Measurements from ENCODE around the gene HOMER2.

Gene HOMER2

DNA sequence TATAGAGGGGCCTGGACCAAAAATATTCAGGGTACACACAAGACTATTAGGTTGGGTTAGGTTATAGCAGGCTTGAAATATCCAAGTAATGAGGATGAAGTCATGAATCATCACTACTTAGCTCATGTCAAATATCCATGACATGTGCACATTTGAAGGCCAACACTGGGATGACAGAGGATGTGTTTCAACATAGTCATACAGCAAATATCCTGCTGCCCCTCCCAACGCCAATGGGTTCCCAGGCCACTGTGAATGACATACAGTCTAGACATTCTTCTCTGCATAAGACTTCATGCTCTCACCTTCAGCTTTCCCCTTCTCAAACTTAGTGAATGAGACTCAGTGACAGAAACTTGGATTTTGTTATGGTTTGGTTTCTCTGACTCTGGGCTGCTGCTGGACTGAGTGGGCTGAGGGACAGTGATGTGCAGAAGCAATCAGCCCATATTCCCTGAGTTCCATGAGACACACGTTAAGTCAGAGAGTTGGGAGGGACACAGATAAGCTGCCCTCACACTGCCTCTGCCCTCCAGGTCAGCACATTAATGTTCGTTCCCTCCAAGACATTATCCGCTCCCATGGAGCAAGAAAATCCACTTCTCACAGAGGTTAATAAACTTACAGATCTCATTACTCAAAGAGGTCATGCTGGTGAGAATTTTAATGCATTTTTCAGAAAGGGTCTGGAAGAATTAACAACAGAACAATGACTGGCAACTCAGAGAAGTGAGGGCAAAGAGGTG lies 15.4 kb downstream of the HOMER2 start:
- no peak overlapping the region for H3K4me3 ChIP-seq (ENCODE audit: low read depth, low read length)
- peak; percentile 13 for DNase-seq (ENCODE audit: low read depth)

DNA sequence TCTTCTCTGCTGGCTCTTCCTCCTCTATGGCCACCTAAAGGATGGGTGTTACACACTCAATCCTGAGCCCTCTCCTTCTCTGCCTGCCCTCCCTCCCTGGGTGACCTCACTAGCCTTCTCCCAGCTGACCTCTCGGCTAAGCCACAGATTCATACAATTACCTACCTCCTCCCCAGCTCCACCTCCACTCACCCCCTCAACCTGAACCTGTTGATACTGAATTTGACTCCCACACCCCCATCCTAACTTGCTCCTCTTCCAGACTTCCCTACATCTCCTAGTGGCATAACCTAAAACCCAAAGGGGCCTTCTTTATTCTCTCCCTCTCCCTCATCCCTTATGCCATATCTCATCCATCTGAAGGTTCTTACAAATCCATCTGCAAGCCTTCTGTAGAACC lies 17.1 kb downstream of the HOMER2 start:
- H3K4me3 ChIP-seq (ENCODE audit: low read depth, low read length): no peak overlapping the region
- DNase-seq (ENCODE audit: low read depth): no peak

DNA sequence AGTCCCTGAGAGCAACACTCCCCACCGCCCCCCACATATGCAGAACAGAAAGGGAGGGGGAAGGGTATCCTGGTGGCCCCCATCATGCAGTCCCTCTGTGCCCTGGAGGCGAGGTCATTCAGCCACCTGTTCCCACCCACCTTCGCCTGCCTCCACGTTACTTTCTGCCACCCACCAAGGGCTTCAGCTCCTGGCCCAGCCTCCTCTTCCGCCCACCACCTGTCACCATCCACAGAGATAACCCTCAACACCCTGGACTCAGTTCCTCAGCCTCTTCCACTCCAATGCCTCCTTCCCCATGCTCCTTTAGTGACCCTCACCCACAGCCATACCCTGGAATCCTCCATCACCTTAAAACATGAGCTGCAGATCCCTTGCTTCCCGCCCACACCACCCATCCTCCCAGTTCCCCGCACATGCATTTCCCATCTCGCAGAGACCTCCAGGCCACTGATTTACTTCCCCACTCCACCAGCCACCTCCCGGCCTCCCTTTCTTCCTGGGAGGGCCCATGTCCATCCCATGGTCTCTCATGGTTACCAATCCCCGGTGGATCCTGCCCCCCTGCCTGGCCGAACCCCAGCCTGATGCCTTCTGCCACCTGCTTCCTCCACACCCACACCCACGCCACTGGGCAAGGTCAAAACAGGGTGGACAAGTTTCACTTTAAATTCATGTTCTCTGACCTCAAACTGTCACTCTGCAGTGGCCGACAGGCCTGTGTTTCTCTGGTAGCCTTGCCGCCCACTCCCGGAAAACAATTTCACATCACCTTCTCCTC lies 18.2 kb downstream of the HOMER2 start:
- no peak for DNase-seq (ENCODE audit: low read depth)
- H3K4me3 ChIP-seq (ENCODE audit: low read depth, low read length): no peak overlapping the region

DNA sequence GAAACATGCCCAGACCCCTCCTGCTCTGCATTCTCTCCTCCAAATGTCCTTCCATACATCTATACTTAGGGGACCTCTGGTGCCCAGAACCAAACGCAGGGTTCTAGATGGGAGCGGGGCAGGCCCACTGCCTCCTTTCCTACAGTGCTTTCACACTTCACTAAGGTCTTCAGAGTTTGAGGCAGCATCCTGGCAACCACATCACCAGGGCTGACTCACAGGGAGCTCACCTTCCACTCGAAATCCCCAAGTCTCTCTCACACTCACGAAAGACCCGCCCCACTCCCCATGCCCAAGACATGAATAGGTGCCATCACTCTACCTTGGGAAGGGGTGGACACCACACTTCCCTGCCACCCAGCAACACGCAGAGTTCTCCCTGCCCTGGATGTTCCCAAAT lies 18.9 kb downstream of the HOMER2 start:
- H3K4me3 ChIP-seq (ENCODE audit: low read depth, low read length): no peak overlapping the region
- no peak for DNase-seq (ENCODE audit: low read depth)

DNA sequence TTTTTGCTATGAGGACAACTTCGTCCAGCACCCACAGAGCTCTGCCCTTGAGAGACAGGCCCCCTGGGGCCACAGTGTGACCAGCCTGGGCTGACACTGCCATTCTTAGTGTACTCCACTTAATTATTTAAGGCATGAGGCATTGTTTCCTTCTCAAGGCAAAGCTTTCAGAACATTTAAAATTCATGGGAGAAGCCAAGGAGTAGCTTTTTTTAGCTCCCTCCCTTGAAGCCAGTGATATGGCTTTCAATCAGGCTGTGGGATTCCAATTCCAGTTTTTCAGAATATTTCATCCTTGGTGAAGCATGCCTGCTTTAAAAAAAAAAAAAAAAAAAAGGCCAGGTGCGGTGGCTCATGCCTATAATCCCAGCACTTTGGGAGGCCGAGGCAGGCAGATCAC lies 21.3 kb downstream of the HOMER2 start:
- H3K4me3 ChIP-seq (ENCODE audit: low read depth, low read length): no peak overlapping the region

DNA sequence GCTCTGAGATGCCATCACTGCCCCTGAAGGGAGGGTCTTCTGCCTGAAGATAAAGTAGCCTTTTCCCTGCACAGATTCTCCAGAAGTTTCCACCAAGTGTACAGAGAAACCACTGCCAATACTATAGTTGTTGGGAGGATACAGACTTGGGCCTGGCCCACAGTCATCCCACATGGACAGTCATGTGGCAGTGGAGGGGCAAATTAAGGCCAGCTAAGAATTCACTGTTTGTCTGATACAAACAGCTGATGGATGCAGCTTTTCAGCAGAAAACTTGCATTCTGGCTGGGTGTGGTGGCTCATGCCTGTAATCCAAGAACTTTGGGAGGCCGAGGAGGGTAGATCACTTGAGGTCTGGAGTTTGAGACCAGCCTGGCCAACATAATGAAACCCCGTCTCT lies 22.1 kb downstream of the HOMER2 start:
- no peak overlapping the region for H3K4me3 ChIP-seq (ENCODE audit: low read depth, low read length)
- no peak for DNase-seq (ENCODE audit: low read depth)

More for the DNA sequence above, 21.3 kb downstream of the HOMER2 start:
- no peak for DNase-seq (ENCODE audit: low read depth)

DNA sequence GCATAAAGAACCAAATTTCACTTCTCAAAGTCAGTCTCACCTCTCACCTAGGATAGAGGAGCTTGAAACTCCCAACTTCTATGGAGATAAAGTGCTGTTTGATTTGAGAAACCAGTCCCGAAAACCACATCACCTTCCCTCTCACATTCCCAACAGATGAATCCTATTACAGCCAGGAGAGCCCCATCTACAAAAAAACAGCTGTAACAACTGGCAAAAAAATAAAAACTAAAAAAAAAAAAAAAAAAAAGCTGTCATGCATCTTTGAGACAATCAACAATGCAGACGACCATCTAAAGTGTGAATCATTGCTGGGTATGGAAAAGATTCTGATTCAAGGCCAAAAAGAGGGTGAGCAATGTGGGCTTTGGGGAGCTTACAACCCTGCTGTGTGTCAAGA lies 23.8 kb downstream of the HOMER2 start:
- H3K4me3 ChIP-seq (ENCODE audit: low read depth, low read length): no peak overlapping the region
- DNase-seq (ENCODE audit: low read depth): no peak

DNA sequence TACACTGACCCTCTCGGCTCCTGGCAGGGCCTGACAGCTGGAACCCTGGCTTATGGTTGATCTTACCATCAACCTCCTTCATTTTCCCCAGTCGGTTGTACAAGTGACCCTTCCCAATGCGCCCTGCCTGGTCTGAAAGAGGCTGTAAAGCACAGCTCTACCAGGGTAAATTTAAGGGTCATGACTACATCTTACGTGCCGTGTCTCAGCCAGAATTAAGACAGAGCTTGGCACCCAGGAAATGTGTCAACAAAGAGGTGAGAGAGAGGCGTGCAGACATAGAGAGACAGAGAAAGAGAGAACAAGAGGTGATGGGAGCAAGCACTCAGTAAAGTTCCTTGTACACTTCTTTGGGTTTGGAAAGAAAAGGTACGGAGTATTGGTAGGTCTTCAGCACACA lies 28.8 kb downstream of the HOMER2 start:
- no peak for DNase-seq (ENCODE audit: low read depth)
- no peak overlapping the region for H3K4me3 ChIP-seq (ENCODE audit: low read depth, low read length)

DNA sequence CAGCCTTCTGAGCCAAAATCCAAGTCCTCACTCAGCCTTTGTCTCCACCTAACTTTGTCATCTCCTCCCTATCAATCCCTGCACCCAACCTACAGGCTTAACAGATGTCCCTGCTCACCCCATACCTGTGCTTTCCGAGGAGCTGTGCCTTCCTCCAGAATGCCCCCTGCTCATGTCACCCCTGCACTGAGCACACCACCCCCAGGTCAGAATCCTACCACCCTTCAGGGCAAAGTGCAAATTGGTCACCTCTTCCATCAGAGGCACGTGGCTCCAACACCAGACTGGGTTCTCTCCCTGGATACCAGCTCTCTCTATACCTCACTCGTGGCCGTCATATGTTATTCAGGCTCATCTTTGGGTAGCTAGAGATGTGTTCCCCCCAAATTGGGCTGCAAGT lies 29.8 kb downstream of the HOMER2 start:
- H3K4me3 ChIP-seq (ENCODE audit: low read depth, low read length): no peak overlapping the region
- no peak for DNase-seq (ENCODE audit: low read depth)

DNA sequence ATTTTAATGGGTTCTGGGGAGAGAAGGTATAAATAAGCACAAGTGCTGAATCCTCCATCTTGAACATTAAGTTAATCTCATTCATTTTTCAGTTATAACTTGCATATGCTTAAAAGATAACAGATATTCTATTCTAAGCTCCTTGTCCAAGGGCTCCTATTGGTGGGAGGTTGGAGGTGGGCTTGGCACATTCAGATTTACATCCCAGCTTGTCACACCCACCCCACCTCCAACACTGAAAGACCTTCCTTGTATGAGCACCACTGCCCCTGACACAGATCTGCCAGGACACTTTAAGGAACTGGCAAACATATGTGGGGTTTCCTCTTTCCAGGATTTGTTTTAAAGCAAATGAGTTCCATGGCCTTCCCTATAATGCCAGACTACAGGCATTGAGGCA lies 30.6 kb downstream of the HOMER2 start:
- DNase-seq (ENCODE audit: low read depth): no peak
- H3K4me3 ChIP-seq (ENCODE audit: low read depth, low read length): no peak overlapping the region

DNA sequence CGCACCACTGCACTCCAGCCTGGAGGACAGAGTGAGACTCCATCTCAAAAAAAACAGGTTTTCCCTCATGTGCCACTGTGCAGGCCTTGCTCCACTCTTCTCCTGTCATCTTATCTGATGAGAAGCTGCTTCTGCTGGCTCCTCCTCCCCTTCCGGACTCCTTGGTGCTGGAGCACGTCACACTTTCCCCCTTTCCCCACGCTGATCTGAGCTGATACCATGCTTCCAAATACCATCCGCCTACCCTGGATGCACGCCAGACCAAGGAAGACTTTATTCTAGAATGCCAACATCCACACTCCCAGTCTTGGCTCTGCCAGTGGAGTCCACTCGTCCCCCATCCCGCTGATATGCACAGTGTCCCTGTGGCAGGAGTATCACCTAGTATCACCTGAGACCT lies 31.3 kb downstream of the HOMER2 start:
- no peak for DNase-seq (ENCODE audit: low read depth)
- H3K4me3 ChIP-seq (ENCODE audit: low read depth, low read length): no peak overlapping the region

DNA sequence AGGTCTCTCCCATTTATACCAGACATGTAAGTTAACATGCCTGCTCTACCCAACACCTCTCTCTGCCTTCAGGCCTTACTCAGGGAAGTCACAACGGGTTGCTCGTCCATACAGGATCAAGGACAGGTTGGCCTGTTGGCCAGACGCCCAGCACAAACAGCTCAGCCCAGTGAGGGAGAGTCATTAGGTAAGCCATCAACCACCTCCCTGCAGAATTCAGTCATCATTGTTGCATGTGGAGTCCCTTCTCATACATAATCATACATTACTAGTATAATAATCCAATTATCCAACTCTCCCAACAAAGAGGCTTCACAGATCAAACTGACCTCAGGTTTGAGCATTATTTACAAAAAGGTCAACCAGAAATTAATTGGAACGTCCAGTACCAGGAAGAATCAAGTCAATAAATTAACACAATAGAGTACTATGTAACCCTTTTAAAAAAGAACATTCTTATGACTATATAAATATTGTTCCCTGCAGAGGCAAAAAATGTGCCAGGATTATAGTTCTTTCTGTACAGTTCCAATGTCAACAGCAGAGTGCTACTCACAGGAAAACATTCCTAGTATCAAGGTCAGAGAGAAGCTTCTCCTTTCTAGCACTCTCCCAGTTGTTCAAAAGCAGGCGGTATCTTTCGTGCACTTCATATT lies 33.2 kb downstream of the HOMER2 start:
- DNase-seq (ENCODE audit: low read depth): no peak
- H3K4me3 ChIP-seq (ENCODE audit: low read depth, low read length): no peak overlapping the region

DNA sequence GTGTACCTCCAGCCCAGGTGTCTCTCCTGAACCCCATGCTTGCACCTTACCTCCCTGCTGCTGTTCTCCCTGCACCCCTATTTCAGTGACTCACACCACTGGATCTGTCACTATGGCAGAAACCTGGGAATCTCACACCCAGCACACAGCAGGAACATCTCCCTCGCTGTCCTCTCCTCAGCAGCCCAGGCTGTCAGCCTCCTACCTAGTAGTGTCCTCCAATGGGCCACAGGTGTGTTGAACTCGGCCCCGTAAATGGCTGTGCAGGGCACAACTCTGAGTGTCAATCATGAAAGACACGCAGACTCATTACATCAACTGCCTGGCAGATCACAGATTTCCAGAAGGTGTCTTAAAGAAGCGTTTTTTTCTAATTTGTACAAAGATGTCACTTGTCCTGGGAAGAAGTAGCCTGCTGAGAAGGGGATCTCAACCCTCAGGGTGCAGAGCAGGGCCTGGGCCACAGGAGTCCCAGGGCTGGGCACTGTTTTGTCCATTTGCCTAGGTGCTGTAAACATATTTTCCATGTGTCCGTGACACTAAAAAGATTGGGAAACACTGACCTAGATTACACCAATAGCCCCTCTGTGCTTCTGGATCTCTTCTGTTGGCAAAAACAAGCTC lies 33.8 kb downstream of the HOMER2 start:
- H3K4me3 ChIP-seq (ENCODE audit: low read depth, low read length): no peak overlapping the region
- no peak for DNase-seq (ENCODE audit: low read depth)

DNA sequence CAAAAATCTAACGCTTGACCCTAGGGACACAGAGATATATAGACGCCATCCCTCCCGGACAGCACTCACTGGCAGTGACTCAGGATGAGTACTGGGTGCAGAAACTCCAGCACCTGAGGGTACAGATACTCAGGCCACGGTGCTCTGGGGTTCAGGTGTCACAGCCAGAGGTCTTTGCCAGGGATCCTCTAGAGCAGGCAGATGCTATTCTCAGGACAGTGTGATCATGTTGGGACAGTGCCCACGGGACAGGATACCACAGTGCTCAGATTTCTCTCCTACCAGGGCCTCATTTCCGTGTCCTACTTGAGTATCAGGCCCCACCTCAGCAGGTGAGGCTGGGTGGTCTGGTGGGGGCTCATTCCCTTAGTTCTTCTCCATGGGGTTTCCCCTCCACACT lies 34.4 kb downstream of the HOMER2 start:
- DNase-seq (ENCODE audit: low read depth): no peak
- no peak overlapping the region for H3K4me3 ChIP-seq (ENCODE audit: low read depth, low read length)

DNA sequence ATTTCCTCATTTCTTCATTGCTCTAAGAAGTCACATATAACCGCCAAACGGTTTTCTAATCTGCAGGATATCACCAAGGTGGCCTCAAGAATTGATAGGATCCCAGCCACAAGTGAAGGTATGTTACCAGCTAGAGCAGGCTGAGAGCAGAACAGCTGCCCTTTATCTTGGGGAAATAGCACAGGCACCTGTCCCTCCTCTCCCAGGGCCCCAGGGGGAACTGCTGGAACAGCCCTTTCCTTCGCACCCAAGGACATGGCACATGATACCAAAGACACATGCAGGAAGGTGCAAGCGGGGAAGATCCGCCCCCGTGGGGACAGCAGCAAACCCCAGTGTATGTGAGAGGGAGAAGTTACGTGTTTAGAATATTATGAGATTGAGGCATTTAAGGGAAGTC lies 35.3 kb downstream of the HOMER2 start:
- no peak for DNase-seq (ENCODE audit: low read depth)
- H3K4me3 ChIP-seq (ENCODE audit: low read depth, low read length): no peak overlapping the region

DNA sequence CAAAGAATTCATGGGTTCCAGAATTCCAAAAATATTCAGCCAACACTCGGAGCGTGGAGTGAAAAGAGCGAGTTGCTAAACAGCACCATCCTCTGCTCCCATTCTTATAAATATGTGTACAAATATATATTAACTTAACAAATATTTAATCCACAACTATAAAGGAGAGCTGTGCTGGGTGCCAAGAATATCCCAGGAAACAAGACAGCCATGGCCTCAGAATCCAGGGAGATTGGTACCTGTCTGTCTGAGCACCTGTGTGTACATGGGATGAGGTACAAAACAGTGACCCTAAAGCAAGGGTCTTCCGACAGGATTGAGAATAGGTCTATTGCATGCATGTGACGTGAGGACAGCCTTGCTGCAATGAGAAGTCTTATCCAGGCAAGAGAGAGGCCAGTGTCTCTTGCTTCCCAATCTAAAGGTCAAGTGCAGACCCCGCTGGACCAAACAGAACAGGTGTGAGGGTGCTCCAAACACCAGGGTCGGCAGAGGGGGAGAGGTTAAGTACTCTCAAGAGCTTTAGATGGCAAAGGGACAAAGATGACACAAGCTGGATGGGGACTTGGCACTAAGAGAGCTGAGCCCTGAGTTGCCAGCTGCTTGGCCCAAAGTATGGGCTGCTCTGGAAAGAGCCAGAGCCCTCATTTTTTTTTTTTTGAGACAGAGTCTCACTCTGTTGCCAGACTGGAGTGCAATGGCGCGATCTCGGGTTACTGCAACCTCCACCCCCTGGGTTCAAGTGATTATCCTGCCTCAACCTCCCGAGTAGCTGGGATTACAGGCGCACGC lies 36.2 kb downstream of the HOMER2 start:
- DNase-seq (ENCODE audit: low read depth): no peak
- no peak overlapping the region for H3K4me3 ChIP-seq (ENCODE audit: low read depth, low read length)

DNA sequence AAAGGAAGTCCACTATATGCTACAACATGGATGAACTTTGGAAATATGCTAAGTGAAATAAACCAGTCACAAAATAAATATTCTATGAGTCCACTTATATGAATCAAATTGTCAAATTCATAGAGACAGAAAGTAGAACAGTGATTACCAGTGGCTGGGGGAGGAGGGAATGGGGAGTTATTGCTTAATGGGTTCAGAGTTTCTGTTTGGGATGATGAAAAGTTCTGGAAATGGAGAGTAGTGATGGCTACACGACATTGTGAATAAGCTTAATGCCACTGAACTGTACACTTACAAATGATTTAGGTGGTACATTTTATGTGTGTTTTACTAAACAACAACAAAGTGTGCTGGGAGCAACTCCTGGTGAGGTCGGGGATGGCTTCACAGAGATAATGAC lies 38.1 kb downstream of the HOMER2 start:
- no peak for DNase-seq (ENCODE audit: low read depth)
- H3K4me3 ChIP-seq (ENCODE audit: low read depth, low read length): no peak overlapping the region

DNA sequence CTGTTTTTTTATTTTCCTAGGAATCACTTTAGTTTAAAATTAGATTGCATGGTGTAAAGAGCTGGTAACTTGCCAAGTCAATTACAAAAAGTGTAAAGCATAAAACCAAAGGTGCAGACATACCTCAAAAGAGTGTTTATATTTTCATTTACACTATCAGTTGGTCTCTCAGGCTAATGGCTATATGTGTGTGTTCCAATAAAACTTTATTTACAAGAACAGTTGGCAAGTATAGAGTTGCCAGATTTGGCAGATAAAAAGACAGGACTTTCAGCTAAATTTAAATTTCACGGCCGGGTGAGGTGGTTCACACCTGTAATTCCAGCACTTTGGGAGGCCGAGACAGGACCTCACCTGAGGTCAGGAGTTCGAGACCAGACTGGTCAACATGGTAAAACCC lies 41.1 kb downstream of the HOMER2 start:
- H3K4me3 ChIP-seq (ENCODE audit: low read depth, low read length): no peak overlapping the region
- DNase-seq (ENCODE audit: low read depth): no peak

DNA sequence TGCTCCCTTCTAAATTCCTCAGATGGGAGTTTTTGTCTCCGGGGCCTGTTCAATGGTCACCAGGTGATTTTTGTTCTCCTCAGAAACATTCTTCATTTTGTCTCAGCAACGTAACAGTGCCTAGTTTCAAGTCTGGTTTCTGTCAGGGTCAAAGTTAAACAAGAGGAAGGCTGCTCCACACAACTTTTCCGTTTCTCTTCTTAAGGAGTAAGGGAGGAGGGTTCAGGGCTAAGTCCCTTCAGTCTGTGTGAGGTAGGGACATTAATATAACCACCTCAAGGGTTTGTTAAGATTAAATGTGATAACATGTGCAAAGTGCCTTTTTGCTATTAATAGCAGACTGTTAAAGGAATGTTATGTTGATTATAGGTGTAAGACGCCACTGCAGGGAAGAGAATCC lies 41.8 kb downstream of the HOMER2 start:
- H3K4me3 ChIP-seq (ENCODE audit: low read depth, low read length): no peak overlapping the region
- no peak for DNase-seq (ENCODE audit: low read depth)
